Suprapubic skin (tissue), 4 donors: ENCODE results near the gene MEF2C. TPM values are rescaled to one million over a fixed set of nuclear protein-coding genes. Genes with fewer than 3 reads are reported as not detected.

ENCODE experiments used
- DNase-seq, 2 donors: peaks; one replicate each; pipeline ENCODE4 v3.0.0-alpha.2; 2019; ENCODE audit warnings: low spot score in 2 of 2
- H3K27ac ChIP-seq: fragments of 200-600 bp; sonication (generic); one replicate; pipeline ENCODE4 v1.5.1; 2019
- H3K27me3 ChIP-seq: fragments of 200-600 bp; sonication (generic); one replicate; pipeline ENCODE4 v1.5.1; 2019
- H3K36me3 ChIP-seq: fragments of 200-600 bp; sonication (generic); one replicate; pipeline ENCODE4 v1.5.1; 2019
- H3K4me1 ChIP-seq: fragments of 200-600 bp; sonication (generic); one replicate; pipeline ENCODE4 v1.5.1; 2019
- H3K4me3 ChIP-seq: fragments of 200-600 bp; sonication (generic); one replicate; pipeline ENCODE4 v1.5.1; 2019; ENCODE audit warnings: mild to moderate bottlenecking
- H3K9me3 ChIP-seq: fragments of 200-600 bp; sonication (generic); one replicate; pipeline ENCODE4 v1.5.1; 2019
- CTCF ChIP-seq, 2 donors: fragments of 200-600 bp in 1 of 2; fragments of 450-650 bp in 1 of 2; sonication (generic) in 1 of 2; IDR thresholded peaks; one replicate each; pipeline ENCODE4 v1.5.1; 2016 to 2019; ENCODE audit warnings: antibody characterized with exemption in 2 of 2, mild to moderate bottlenecking in 1 of 2, moderate library complexity in 1 of 2
- EP300 ChIP-seq: sonication (generic); formaldehyde crosslinking; IDR thresholded peaks from one replicate; pipeline ENCODE4 v1.6.1; 2017; ENCODE audit warnings: antibody characterized with exemption
- POLR2A ChIP-seq, 2 donors: fragments of 450-650 bp; IDR thresholded peaks; one replicate each; pipeline ENCODE4 v1.6.1; 2017; ENCODE audit warnings: antibody characterized with exemption in 2 of 2, mild to moderate bottlenecking in 2 of 2, moderate library complexity in 2 of 2
- POLR2AphosphoS5 ChIP-seq, 3 donors: sonication (generic); formaldehyde crosslinking; IDR thresholded peaks; one replicate each; pipeline ENCODE4 v1.6.1; 2017; ENCODE audit warnings: antibody characterized with exemption in 3 of 3
- WGBS: methylation state at CpG from one replicate; pipeline ENCODE4 v1.1.5; 2018; 5-methylcytosine and 5-hydroxymethylcytosine counted together
- total RNA-seq, 4 donors: library from RNA; depleted of rRNA; stranded (reverse); fragments of >200 nt; gene quantifications; one replicate each; pipeline ENCODE4 v1.1.0, GENCODE V29; 2016

The MEF2C gene
- total RNA-seq, 4 donors from 2014 or later = 5.9 to 15.9 (median 10.1) TPM

GRCh38 chr5:88867638-88868037, 15.3 kb downstream of the MEF2C start:
- Histone ChIP-seq H3K4me3 (no peak overlapping the region), H3K27ac (no peak overlapping the region), H3K36me3 (no peaks in the 10 kb centered on the region), H3K9me3 (no peaks in the 10 kb centered on the region), H3K4me1 (no peaks in the 10 kb centered on the region), H3K27me3 (no peaks in the 10 kb centered on the region)
- no peak for TF ChIP-seq POLR2AphosphoS5 (IDR thresholded peaks at IDR 0.05)
- TF ChIP-seq EP300 = no peak
- TF ChIP-seq CTCF (IDR thresholded peaks at IDR 0.05) = no peak
- TF ChIP-seq POLR2A (IDR thresholded peaks at IDR 0.05) = no peak
- WGBS = 89% methylated on average over 6 of the region's 6 CpGs
- DNase-seq = no peak

- H3K27ac ChIP-seq = no peak overlapping the region
- H3K9me3 ChIP-seq = no peaks in the 10 kb centered on the region
- no peaks in the 10 kb centered on the region for H3K36me3 ChIP-seq
- WGBS = 93% methylated on average over 5 of the region's 5 CpGs
- DNase-seq = no peak
- peaks cover 8% of the 10 kb centered on the region for H3K4me1 ChIP-seq
- no peak overlapping the region for H3K4me3 ChIP-seq
- H3K27me3 ChIP-seq = no peaks in the 10 kb centered on the region
- TF ChIP-seq POLR2AphosphoS5 (IDR thresholded peaks at IDR 0.05) = no peak
- no peak for TF ChIP-seq POLR2A (IDR thresholded peaks at IDR 0.05)
- no peak for TF ChIP-seq CTCF (IDR thresholded peaks at IDR 0.05)
- TF ChIP-seq EP300 = no peak
Observed at GRCh38 chr5:88863523-88863922, 19.5 kb downstream of the MEF2C start.

GRCh38 chr5:88862547-88863175, 20.3 kb downstream of the MEF2C start:
- Histone ChIP-seq H3K36me3 (no peaks in the 10 kb centered on the region), H3K4me1 (peaks cover 8% of the 10 kb centered on the region), H3K27ac (no peak overlapping the region), H3K4me3 (no peak overlapping the region), H3K27me3 (no peaks in the 10 kb centered on the region), H3K9me3 (no peaks in the 10 kb centered on the region)
- TF ChIP-seq POLR2A (IDR thresholded peaks at IDR 0.05) (no peak), CTCF (IDR thresholded peaks at IDR 0.05) (no peak), POLR2AphosphoS5 (IDR thresholded peaks at IDR 0.05) (no peak), EP300 (no peak)
- 88% methylated on average over 5 of the region's 5 CpGs for WGBS
- DNase-seq = no peak

- DNase-seq = no peak
- peaks cover 8% of the 10 kb centered on the region for H3K4me1 ChIP-seq
- H3K27ac ChIP-seq = no peak overlapping the region
- no peaks in the 10 kb centered on the region for H3K36me3 ChIP-seq
- no peaks in the 10 kb centered on the region for H3K27me3 ChIP-seq
- H3K4me3 ChIP-seq = no peak overlapping the region
- 49% methylated on average over 2 of the region's 2 CpGs for WGBS
- TF ChIP-seq POLR2AphosphoS5 (IDR thresholded peaks at IDR 0.05) (no peak), POLR2A (IDR thresholded peaks at IDR 0.05) (no peak), EP300 (no peak), CTCF (IDR thresholded peaks at IDR 0.05) (no peak)
- H3K9me3 ChIP-seq = no peaks in the 10 kb centered on the region
Observed at GRCh38 chr5:88861231-88861630, 21.8 kb downstream of the MEF2C start.

- DNase-seq = no peak
- Histone ChIP-seq H3K9me3 (no peaks in the 10 kb centered on the region), H3K36me3 (no peaks in the 10 kb centered on the region), H3K27me3 (no peaks in the 10 kb centered on the region), H3K27ac (no peak overlapping the region), H3K4me1 (peaks cover 8% of the 10 kb centered on the region), H3K4me3 (no peak overlapping the region)
- 85% methylated on average over 1 of the region's 1 CpG for WGBS
- TF ChIP-seq POLR2AphosphoS5 (IDR thresholded peaks at IDR 0.05) (no peak), POLR2A (IDR thresholded peaks at IDR 0.05) (no peak), EP300 (no peak), CTCF (IDR thresholded peaks at IDR 0.05) (no peak)
Observed at GRCh38 chr5:88860501-88860900, 22.5 kb downstream of the MEF2C start.
